ENCODE data around the gene EFNA1.
A peak's percentile ranks its signal among the peaks of the same experiment; 100 is the strongest.

- TF ChIP-seq CTCF (conservative IDR thresholded peaks at IDR 0.05; ENCODE audit: low read depth in 2 of 2) (no peak), ETS1 (IDR thresholded peaks at IDR 0.05) (no peak), POLR2AphosphoS5 (IDR thresholded peaks at IDR 0.05; ENCODE audit: low read depth) (no peak), EZH2 (IDR thresholded peaks at IDR 0.05; ENCODE audit: low read depth, unreplicated experiment) (peak; percentile 78), JUNB (IDR thresholded peaks at IDR 0.05; ENCODE audit: unreplicated experiment) (no peak)
Measured at GRCh38 chr1:155127105-155127966, at the start of gene EFNA1.

Data from GM23338 (cell line).